ENCODE data around the gene ZNF423.
"Not testable (repeated sequence)": the region's sequence is repeated elsewhere in the genome, so short reads cannot be mapped to it uniquely, and the experiment has no call there.

Gene ZNF423

DNA sequence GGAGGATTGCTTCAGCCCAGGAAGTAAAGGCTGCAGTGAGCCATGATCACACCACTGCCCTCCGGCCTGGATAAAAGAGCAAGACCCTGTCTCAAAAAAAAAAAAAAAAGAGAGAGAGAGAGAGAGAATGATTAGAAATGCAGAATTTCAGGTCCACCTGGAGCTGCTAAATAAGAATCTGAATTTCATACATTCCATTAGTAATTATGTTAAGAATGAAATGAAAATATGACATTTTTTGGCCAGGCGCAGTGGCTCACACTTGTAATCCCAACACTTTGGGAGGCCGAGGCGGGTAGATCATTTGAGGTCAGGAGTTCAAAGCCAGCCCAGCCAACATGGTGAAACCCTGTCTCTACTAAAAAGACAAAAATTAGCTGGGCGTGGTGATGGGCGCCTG, 178.3 kb downstream of the ZNF423 start:
- not testable (repeated sequence) for H3K27me3 ChIP-seq (ENCODE audit: control insufficient read depth, insufficient read depth, low read length); H3K4me1 ChIP-seq (ENCODE audit: control insufficient read depth, insufficient read depth, low read length); H3K9ac ChIP-seq (ENCODE audit: low read length); H3K36me3 ChIP-seq (ENCODE audit: control insufficient read depth, insufficient read depth, low read length); H3K4me3 ChIP-seq (ENCODE audit: low read depth, low read length); H3K27ac ChIP-seq (ENCODE audit: low read depth, low read length)
- H3K9me3 ChIP-seq (ENCODE audit: control insufficient read depth, insufficient read depth, low read depth, low read length), result peaks cover 11% of the 10 kb centered on the region

DNA sequence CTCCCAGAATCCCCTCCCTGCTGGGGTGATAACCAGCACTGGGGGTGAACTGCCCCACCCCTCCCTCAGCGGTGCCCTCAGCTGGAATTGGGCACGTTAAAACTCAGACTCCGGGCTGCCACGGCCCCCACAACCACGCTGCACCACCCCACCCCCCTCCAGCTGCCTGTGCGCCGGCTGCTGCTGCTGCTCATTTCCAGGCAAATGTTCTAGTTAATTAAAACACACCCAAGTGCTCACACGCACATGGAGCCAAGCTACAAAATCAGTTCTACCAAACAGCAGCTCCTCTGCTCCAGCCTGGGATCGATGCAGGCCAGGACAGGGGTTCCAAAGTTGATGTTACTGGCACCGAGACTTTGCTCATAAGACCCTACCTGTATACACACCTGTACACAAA, 180.5 kb downstream of the ZNF423 start:
- Histone ChIP-seq H3K27me3 (ENCODE audit: control insufficient read depth, insufficient read depth, low read length) (no peaks in the 10 kb centered on the region), H3K4me1 (ENCODE audit: control insufficient read depth, insufficient read depth, low read length) (no peaks in the 10 kb centered on the region), H3K4me3 (ENCODE audit: low read depth, low read length) (no peak overlapping the region), H3K36me3 (ENCODE audit: control insufficient read depth, insufficient read depth, low read length) (0 out of 2 replicates have a peak, but pooled peaks cover 7% of the 10 kb centered on the region), H3K9ac (ENCODE audit: low read length) (no peak overlapping the region), H3K9me3 (ENCODE audit: control insufficient read depth, insufficient read depth, low read depth, low read length) (peaks cover 9% of the 10 kb centered on the region), H3K27ac (ENCODE audit: low read depth, low read length) (no peak overlapping the region)

DNA sequence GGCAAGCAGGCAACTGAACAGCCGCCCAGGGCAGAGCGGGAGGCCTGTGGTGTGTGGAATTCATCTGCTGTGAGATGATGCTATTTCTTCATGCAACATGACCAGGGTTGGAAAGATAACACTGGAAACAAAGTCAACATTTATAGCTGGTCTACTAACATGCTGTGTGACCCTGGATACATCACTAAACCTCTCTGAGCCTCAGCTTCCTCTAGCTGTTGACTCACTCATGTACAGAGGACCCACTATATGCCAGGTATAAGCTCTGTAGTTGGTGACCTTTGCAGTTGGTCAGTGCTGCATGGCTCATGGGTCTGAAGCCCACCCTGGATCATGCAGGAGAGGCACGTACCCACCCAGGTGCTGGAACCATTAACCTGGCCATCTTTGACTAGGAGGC, 180.9 kb downstream of the ZNF423 start:
- H3K9ac ChIP-seq (ENCODE audit: low read length), result no peak overlapping the region
- no peaks in the 10 kb centered on the region for H3K4me1 ChIP-seq (ENCODE audit: control insufficient read depth, insufficient read depth, low read length)
- no peak overlapping the region for H3K4me3 ChIP-seq (ENCODE audit: low read depth, low read length)
- H3K9me3 ChIP-seq (ENCODE audit: control insufficient read depth, insufficient read depth, low read depth, low read length), result peaks cover 5% of the 10 kb centered on the region; the same call in 1 of the 2 replicates
- 0 out of 2 replicates have a peak, but pooled peaks cover 3% of the 10 kb centered on the region for H3K36me3 ChIP-seq (ENCODE audit: control insufficient read depth, insufficient read depth, low read length)
- no peak overlapping the region for H3K27ac ChIP-seq (ENCODE audit: low read depth, low read length)
- H3K27me3 ChIP-seq (ENCODE audit: control insufficient read depth, insufficient read depth, low read length), result no peaks in the 10 kb centered on the region

DNA sequence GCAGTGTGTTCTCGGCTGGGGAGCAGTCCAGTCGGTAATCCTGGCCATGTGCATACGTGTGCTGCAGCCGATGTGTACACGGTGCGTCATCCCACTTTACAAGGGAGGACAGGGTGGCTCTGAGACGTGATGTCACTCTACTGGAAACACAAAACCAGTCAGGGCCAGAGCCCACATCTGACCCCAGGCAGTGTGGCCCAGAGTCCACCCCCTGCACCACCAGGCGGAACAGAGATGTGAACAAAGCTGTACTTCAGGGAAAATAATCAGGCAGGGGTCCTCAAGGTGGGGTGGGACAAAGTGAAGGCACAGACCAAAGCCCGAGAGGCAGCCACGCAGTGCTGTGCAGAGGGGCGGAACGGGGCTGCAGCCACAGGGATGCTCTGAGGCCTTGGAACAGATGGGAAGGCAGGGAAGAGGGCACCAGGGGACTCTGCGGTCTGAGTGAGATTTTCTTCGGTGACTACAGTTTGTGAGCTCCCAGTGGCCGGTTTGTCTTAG, 181.5 kb downstream of the ZNF423 start:
- no peaks in the 10 kb centered on the region for H3K4me1 ChIP-seq (ENCODE audit: control insufficient read depth, insufficient read depth, low read length)
- no peak overlapping the region for H3K27ac ChIP-seq (ENCODE audit: low read depth, low read length)
- H3K36me3 ChIP-seq (ENCODE audit: control insufficient read depth, insufficient read depth, low read length), result no peaks in the 10 kb centered on the region
- no peaks in the 10 kb centered on the region for H3K27me3 ChIP-seq (ENCODE audit: control insufficient read depth, insufficient read depth, low read length)
- H3K9ac ChIP-seq (ENCODE audit: low read length), result no peak overlapping the region
- H3K9me3 ChIP-seq (ENCODE audit: control insufficient read depth, insufficient read depth, low read depth, low read length), result no peaks in the 10 kb centered on the region
- no peak overlapping the region for H3K4me3 ChIP-seq (ENCODE audit: low read depth, low read length)

DNA sequence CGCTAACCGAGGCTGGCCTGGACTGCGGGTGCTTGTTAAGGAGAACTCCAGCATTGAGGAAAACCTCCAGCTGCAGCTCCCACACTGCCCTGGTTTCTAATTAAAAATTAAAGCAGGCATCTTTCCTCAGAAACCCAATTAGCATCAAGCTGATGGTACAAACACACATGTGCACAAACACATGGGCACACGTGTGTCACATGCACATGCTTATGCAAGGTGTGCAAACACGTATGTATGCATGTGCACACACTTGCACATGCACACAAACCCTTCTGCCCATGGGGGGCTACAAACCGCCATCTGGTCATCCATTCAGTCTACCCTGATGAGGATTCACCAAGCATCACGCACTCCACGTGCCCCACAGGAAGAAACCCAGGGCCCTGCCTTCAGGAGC, 182.5 kb downstream of the ZNF423 start:
- H3K36me3 ChIP-seq (ENCODE audit: control insufficient read depth, insufficient read depth, low read length), result no peaks in the 10 kb centered on the region
- H3K4me3 ChIP-seq (ENCODE audit: low read depth, low read length), result no peak overlapping the region
- H3K9me3 ChIP-seq (ENCODE audit: control insufficient read depth, insufficient read depth, low read depth, low read length), result no peaks in the 10 kb centered on the region
- no peaks in the 10 kb centered on the region for H3K27me3 ChIP-seq (ENCODE audit: control insufficient read depth, insufficient read depth, low read length)
- no peaks in the 10 kb centered on the region for H3K4me1 ChIP-seq (ENCODE audit: control insufficient read depth, insufficient read depth, low read length)
- H3K27ac ChIP-seq (ENCODE audit: low read depth, low read length), result no peak overlapping the region
- H3K9ac ChIP-seq (ENCODE audit: low read length), result no peak overlapping the region

DNA sequence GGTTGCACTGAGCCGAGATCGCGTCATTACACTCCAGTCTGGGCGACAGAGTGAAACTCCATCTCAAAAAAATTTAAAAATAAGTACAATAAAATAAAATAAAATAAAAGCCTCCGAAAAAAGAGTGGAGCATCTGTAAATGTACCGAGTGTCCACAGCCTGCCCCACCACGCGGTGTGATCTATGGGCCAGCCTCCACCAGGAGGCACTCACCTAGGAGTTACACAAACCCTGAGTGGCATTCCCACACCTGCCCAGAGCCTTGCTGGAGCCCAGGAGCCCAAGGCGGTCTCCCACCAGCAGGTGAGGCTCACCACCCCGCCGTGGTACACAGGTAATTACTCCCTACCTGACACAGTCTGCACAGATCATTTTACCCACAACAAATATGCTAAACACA, 183.2 kb downstream of the ZNF423 start:
- H3K4me3 ChIP-seq (ENCODE audit: low read depth, low read length), result no peak overlapping the region
- H3K9me3 ChIP-seq (ENCODE audit: control insufficient read depth, insufficient read depth, low read depth, low read length), result no peaks in the 10 kb centered on the region
- H3K27me3 ChIP-seq (ENCODE audit: control insufficient read depth, insufficient read depth, low read length), result no peaks in the 10 kb centered on the region
- H3K4me1 ChIP-seq (ENCODE audit: control insufficient read depth, insufficient read depth, low read length), result no peaks in the 10 kb centered on the region
- no peak overlapping the region for H3K27ac ChIP-seq (ENCODE audit: low read depth, low read length)
- no peak overlapping the region for H3K9ac ChIP-seq (ENCODE audit: low read length)
- no peaks in the 10 kb centered on the region for H3K36me3 ChIP-seq (ENCODE audit: control insufficient read depth, insufficient read depth, low read length)

DNA sequence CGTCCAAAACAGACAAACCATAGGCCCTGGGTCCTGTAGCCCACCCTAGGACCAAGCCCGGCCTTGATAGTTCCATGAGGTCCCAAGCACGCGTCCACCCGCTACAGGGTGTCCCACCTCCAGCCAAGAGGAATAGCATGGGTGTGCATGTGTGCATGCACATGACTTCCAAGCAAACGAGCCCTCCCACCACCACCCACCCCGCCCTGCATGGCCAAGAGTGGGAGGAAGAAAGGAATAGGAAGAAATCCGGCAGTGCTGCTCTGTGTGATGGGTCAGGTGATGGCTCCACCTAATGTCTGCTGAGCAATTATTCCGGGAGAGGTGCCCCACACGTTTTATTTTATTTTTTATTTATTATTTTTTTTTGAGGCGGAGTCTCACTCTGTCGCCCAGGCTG, 184.6 kb downstream of the ZNF423 start:
- no peak overlapping the region for H3K4me3 ChIP-seq (ENCODE audit: low read depth, low read length)
- no peak overlapping the region for H3K27ac ChIP-seq (ENCODE audit: low read depth, low read length)
- H3K27me3 ChIP-seq (ENCODE audit: control insufficient read depth, insufficient read depth, low read length), result no peaks in the 10 kb centered on the region
- no peaks in the 10 kb centered on the region for H3K36me3 ChIP-seq (ENCODE audit: control insufficient read depth, insufficient read depth, low read length)
- H3K9me3 ChIP-seq (ENCODE audit: control insufficient read depth, insufficient read depth, low read depth, low read length), result no peaks in the 10 kb centered on the region
- peaks cover 8% of the 10 kb centered on the region for H3K4me1 ChIP-seq (ENCODE audit: control insufficient read depth, insufficient read depth, low read length)
- no peak overlapping the region for H3K9ac ChIP-seq (ENCODE audit: low read length)

DNA sequence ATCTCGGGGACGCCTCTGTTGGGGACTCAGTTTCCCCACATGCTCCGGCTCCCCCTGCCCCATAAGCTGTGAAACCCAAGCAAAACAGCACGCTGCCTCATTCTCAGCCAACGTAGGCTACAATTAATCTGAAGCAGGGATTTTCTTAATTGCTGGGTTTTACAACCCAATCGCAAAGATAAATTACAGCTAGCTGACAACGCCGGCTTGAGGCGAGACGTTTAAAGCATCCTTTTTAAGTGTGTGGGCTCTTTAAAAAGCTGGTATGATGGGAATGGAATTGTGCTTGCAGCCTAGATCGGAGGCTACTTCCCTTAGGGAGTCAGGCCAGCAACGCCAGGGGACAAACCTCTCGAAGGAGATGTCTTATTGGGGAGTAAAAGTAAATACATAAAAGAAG, 185.3 kb downstream of the ZNF423 start:
- no peaks in the 10 kb centered on the region for H3K9me3 ChIP-seq (ENCODE audit: control insufficient read depth, insufficient read depth, low read depth, low read length)
- H3K4me1 ChIP-seq (ENCODE audit: control insufficient read depth, insufficient read depth, low read length), result peaks cover 14% of the 10 kb centered on the region
- no peaks in the 10 kb centered on the region for H3K27me3 ChIP-seq (ENCODE audit: control insufficient read depth, insufficient read depth, low read length)
- H3K9ac ChIP-seq (ENCODE audit: low read length), result no peak overlapping the region
- H3K27ac ChIP-seq (ENCODE audit: low read depth, low read length), result no peak overlapping the region
- no peaks in the 10 kb centered on the region for H3K36me3 ChIP-seq (ENCODE audit: control insufficient read depth, insufficient read depth, low read length)
- no peak overlapping the region for H3K4me3 ChIP-seq (ENCODE audit: low read depth, low read length)

DNA sequence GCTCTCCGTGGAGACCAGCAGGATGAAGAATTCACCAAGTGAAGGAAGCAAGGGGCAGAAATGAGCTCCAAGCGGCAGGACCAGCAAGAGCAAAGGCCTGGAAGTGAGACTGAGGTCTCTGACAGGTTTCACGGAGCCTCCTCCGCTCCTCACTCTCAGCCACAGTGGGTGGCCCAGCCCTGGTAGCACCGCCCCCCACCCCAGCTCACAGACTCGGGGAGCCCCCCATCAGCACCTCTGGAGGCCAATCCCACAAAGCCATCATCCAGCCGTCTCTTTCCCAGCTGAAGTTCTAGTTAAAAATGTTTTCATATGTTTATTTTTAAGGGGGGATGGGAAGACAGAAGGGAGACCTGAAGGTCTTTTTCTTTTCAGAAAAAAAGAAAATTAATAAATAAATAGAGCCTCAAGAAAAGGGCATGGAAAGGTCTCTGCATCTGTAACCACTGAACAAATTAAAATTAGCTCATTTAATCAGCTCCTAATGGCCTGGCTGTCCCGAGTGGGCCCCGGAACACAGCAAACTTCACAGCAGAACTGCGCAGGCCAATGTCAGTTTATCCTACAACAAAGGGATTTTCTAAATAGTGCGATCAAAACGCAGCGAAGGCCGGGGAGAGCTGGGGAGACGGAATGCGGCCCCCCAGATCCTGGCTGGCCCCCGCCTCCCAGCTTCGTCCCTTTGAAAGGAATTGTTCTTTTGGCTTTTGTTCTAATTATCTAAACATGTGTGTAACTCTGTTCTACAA, 190.3 kb downstream of the ZNF423 start:
- no peak overlapping the region for H3K27ac ChIP-seq (ENCODE audit: low read depth, low read length)
- no peaks in the 10 kb centered on the region for H3K36me3 ChIP-seq (ENCODE audit: control insufficient read depth, insufficient read depth, low read length)
- no peaks in the 10 kb centered on the region for H3K27me3 ChIP-seq (ENCODE audit: control insufficient read depth, insufficient read depth, low read length)
- H3K9ac ChIP-seq (ENCODE audit: low read length), result no peak overlapping the region
- peaks cover 31% of the 10 kb centered on the region for H3K4me1 ChIP-seq (ENCODE audit: control insufficient read depth, insufficient read depth, low read length)
- H3K9me3 ChIP-seq (ENCODE audit: control insufficient read depth, insufficient read depth, low read depth, low read length), result no peaks in the 10 kb centered on the region
- H3K4me3 ChIP-seq (ENCODE audit: low read depth, low read length), result no peak overlapping the region

DNA sequence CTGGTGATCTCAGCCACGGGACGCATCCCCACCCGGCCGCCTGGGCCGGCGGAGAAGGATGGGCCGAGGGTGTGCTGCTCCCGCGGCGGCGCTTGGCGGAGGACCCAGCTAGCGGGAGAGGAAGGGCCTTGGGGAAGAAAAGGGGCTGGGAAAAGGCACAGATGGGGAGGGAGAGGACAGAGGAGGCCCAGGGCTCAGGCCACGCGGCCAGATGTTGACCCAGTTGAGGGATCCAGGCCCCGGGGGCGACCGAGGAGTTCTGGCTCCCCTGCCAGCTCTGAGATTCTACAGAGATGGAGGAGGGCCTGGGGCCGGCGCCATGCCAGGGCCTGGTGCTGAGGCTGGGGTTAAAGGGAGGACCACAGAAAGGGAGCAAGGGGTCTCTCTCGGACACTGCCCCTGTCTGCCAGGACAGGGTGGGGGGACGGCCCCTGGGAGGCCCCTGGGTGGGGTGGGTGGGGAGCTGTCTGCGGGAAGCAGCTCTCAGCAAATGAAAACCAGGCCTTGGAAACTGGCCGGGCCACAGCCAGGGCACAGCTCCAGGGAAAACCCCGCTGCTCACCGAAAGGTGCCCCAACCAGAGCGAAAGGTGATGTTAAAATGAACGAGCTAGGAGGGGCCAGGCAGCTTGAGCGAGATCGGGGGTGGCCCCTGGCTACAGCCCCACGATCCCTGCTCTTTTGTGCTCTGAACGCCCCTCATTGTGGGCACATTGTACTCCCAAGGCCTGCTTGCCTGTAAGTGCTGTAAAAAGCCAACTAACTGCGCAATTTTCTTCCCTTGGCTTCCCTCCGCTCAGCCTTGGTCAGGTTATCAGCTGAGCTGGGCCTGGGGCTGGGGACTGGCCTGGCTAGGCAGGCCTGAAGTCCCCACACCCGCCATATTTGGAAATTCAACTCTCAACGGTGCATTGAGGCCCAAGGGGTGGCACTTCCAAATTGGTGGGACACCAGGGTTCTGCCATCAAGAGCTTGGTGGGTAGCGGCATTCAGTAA, 191.4 kb downstream of the ZNF423 start:
- H3K9me3 ChIP-seq (ENCODE audit: control insufficient read depth, insufficient read depth, low read depth, low read length), result no peaks in the 10 kb centered on the region
- H3K4me3 ChIP-seq (ENCODE audit: low read depth, low read length), result no peak overlapping the region
- no peaks in the 10 kb centered on the region for H3K36me3 ChIP-seq (ENCODE audit: control insufficient read depth, insufficient read depth, low read length)
- peak overlapping the region; percentile 6 for H3K9ac ChIP-seq (ENCODE audit: low read length)
- H3K4me1 ChIP-seq (ENCODE audit: control insufficient read depth, insufficient read depth, low read length), result peaks cover 31% of the 10 kb centered on the region
- H3K27ac ChIP-seq (ENCODE audit: low read depth, low read length), result no peak overlapping the region
- H3K27me3 ChIP-seq (ENCODE audit: control insufficient read depth, insufficient read depth, low read length), result no peaks in the 10 kb centered on the region
